NCI-H1092 (cell line): ENCODE measurements around the gene SINHCAF.
"Not testable (repeated sequence)": the region's sequence is repeated elsewhere in the genome, so short reads cannot be mapped to it uniquely, and the experiment has no call there.

Experiments
- DNase-seq: peaks from one replicate; lab custom pipeline; 2025; lab: John Stamatoyannopoulos, UW

Gene SINHCAF

DNA sequence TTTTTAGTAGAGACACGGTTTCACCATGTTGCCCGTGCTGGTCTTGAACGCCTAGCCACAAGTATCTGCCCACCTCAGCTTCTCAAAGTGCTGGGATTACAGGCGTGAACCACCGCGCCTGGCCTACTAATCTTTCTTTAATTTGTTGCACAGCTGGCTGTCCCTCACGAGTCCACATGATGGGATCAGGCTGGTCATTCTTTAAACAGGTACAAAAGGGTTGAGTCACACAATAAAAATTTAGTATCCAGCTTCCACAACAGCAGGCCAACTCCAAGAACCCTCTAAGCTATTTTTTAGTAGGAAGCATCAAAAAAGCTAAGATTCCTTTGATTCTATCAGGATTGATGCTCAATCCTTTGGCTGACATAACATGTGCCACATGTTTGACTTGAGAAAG lies 17.8 kb downstream of the SINHCAF start:
- no peak for DNase-seq

DNA sequence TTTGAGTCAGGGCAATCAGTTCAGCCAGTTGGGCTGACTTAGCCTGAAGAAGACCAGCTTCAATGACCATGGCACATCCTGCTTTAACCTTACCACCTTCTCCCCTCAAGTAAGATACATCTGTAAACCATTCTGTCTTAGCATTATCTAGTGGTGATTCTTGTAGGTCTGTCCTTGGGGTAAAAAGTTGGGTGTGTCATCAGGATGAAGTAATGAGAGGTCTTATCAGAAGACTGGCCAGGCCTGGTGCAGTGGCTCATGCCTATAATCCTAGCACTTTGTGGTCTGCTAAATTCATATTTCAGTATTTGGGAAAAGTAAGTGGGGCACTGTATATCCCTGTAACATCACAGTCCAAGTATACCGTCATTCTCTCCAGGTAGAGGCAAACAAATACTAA lies 19.1 kb downstream of the SINHCAF start:
- DNase-seq = no peak

DNA sequence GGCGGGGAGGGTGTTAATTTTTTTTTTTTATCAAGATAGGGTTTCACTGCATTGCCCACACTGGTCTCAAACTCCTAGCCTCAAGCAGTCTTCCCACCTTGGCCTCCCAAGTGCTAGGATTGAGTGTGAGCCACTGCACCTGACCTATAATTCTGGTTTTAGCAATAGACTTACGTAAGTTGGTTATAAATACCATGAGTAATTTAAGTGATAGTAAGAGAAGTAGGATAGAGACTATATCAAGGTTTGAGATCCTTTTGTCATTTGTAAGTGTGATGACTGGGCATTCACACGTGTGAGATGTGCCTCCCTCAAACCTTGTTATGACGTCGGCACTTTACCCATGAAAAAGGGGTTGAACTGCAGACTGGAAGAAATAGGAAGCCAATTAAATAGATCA lies 22.5 kb downstream of the SINHCAF start:
- no peak for DNase-seq

DNA sequence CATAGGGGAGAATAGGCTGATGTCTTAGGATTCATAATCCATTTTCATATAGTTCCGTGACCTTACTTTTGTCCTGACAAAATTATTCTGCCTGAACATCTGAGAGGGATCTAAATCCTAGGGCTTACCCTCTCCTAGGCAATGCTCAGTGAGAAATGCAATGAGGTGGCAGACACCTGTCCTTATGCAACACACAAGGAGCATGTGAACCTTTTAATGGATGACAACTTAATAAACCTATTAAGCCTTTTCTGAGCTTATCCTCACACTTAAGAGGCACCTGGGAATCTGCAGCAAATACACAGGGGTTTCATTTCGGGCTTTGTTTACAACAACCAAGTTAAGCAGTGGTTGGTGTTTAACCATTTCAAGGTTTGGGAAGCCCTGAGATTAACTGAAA lies 24.6 kb downstream of the SINHCAF start:
- no peak for DNase-seq

DNA sequence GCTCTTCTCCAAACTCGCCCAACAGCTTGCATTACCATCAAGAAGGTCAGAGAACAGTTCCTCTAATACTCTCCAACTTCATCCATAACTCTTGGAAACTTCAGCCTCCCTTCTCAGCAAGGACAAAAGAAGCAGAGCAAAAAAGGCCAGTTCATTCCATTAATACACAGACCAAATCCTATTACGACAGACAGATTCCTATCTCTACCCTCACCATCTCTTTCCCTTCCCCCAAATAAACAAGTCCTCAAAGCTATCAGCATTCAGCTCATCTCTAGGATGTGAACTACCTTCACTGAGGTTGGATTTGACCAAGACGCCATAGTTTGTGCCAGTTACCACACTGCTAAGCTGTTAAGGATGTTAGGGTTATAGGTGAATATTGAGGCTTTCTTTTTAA lies 25.2 kb downstream of the SINHCAF start:
- no peak for DNase-seq

DNA sequence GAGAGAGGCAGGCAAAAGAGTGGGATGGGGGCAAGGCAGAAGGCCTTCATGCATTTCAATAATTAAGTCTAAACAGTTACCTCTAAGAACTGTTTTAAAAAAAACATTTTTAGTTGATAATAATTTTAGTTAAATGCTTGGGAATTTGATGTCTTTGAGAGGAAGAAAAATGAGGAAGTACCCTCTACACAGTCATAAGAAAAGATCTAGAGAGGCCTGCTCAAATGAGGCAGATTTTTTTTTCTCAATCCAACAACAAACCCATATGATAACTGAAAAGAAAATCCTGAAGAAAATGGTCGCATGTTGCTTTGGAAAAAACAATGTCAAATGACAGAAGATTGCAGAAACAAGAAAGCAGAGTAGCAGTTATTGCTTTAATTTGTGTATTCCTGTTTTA lies 25.6 kb downstream of the SINHCAF start:
- DNase-seq = no peak

DNA sequence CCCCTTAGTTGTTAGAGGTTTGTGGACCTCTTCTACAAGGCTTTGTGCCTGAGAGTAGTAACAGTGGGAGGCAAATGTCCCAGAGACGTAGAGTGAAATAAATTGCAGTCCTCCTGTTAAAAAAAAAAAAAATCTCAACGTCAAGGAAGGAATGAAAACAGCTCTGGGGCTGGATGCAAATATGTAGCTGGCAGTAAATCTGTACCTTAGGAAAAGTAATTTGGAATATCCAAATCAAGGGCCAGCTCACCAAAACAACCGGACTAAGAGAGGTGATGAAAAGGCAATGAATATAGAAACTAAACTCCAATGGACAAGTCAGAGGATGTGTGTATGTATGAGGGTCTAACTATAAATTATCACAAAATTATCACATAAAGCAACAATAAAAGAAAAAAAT lies 27.0 kb downstream of the SINHCAF start:
- no peak for DNase-seq

DNA sequence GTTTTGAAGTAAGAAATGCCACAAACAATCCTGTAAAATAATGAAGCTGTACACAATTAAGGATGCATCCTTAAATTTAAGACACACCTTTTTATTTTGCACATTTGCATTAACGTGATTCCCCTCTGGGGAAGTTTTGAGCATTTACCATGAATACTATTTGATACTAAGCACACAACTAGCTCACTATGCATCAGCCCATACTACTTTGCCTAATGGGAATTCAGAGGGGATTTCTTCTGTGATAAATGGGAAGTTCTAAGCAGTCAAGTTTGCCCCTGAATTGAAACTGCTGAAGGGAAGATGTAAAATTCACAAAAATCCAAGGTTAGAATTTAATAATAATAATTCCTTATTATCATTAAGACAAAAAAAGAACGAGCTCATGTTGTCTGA lies 27.4 kb downstream of the SINHCAF start:
- DNase-seq = no peak

DNA sequence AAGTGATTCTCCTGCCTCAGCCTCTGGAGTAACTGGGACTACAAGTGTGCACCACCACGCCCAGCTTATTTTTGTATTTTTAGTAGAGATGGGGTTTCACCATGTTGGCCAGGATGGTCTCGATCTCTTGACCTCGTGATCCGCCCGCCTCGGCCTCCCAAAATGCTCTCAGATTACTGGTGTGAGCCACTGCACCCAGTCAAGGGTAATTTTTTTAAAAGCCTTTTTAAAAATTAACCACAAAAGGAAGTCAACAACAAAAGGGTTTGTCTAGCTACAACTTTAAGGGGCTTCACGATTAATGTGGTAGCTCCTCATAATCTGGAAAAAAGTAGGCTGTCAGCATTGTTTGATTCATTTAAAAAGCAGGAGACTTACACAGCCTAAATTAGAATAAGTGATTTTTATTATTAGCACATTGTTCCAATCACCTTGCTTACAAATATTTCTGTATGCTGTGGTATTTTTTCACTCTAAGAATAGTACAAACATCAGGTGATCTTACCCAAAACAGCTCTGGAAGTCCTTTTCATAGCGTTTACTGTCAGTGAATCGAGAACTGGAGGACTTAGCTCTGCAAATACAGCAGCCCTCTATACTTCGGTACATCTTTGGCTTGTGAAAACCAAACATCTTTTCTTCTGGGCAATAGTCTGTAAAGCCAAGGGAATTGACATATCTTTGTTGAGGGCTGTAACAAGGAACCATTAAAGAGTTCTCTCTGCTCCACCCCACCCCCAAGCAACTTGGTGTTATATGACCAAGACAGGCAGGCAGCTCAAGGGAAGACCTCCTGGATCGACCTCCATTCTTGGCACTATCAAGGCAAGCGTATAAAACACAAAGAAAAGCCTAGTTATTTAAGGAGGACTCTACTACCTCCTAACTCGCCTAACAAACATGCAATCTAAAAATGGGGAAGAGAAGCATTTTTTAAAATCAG lies 28.1 kb downstream of the SINHCAF start:
- DNase-seq = no peak

DNA sequence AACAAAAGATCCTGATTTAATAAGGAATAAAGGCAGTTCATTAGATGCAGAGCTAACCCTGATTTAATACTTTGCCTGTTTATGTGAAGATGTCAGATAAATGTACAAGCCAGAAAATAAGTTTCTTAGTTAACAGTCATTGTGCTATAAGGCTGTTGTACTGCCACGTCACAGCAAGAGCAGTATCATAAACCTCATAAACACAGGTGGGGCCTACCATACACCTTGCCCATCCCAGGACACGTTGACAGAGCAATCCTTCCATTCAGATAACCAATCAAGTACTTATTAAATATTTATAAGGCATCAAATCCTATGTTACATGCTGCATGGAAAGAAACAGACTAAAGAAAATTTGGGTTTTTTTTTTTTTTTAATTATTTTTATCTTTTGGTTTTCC lies 36.5 kb downstream of the SINHCAF start:
- DNase-seq = no peak

DNA sequence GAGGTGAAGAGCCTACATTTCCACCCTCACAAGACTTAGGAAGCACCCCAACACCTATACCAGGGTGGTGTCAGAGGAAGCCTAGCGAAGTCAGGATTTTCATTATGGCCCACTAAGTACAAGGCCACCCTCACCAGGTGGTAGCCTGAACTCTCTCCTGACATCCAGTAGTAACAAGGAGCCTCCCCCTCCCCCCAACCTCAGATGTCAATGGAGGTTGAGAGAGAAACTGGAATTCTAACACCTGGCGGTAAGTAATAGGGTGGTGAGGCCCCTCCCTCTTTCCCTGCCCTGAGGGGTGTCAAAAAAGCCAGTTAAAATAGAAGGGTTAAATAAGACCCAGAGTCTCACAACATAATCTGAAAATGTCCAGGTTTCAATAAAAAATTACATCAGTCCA lies 37.6 kb downstream of the SINHCAF start:
- DNase-seq = no peak

DNA sequence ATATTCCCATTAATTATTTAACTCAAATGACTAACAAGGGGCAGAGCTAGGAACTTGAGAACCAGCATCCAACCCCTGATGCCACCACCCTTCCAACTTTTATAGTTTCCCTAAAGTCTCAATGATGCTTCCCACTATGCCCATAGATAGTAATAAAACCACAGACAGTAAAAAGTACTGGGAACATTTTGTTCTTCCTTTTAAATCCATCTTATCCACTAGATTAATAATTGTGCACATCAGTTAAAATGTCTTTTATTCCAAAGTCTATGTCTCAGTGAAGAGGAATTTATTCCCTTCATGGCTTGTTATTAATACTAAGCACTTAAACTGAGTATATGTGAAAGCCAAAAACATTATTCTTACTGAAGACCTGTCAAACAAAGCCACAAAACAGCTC lies 45.8 kb downstream of the SINHCAF start:
- no peak for DNase-seq

DNA sequence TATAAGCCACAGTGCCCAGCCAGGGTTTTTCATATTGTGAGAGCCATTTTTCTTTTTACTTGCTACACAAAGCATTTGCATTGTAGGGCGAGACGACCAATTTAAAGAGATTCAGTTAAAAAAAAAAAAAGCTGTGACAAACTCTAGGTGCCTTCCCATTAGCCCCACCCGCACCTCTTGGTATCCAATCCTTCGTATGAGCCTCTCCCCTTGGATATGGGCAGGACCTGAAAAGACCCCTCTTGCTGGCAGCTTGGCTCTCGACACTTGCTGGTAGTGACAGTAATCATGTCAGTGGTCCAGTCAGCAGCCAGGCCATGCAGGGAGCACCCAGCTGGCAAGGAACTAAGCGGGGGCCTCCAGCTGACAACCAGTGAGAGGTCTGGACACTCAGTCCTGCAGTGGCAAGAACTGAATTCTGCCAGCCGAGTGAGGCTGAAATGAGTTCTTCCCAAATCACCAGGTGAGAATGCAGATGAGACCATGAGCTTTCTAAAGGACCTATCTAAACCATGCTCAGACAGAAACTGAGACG lies 46.5 kb downstream of the SINHCAF start:
- no peak for DNase-seq

DNA sequence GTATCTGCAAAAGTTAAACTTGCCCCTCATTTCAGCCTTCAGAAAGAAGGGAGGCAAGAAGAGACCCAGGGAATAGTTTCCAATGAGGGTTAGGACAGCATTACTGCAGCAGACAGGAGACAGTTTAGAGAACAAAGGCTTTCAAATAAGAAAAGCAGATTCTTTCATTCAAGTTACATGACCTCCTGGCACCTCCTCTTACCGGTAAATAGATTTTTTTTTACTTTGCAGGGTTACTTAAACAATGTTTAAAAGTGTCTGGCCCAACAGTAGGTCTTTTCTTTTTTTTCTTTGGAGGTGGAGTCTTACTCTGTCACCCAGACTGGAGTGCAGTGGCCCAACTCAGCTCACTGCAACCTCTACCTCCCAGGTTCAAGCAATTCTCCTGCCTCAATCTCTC lies 47.1 kb downstream of the SINHCAF start:
- no peak for DNase-seq

DNA sequence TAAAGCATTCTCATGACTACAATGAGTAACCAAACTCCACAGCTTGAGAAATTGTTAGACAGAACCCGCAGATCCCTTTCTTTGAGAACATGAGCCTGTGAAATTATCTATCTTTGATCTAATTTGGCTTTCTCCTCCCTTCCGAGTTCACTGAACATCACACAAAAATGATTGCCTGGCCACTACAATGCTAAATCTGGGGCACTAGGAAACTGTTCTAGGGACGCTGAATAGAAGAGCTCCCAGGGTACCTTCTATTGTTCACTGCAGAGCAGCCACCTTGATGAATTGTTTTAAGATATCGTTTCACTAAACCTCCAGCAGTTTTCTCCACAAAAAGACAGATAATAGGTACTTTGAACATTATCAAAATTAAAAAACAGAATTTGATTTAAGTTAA lies 47.5 kb downstream of the SINHCAF start:
- DNase-seq = no peak

DNA sequence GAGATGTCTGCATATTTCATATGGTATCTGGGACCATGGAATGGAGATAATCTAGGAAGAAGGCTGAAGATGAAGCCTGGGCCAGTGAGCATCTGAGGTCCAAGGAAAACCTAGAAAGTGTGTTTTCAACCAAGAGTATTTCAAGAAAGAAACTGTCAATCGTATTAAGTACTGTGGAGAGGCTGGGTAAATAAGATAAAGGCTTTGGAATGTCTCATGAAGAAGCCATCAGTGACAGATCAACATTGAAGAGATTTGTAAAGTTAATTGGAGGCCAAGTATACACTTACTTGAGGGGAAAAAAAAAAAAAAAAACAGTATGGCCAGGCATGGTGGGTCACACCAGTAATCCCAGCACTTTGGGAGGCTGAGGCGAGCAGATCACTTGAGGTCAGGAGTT lies 48.9 kb downstream of the SINHCAF start:
- DNase-seq = no peak

DNA sequence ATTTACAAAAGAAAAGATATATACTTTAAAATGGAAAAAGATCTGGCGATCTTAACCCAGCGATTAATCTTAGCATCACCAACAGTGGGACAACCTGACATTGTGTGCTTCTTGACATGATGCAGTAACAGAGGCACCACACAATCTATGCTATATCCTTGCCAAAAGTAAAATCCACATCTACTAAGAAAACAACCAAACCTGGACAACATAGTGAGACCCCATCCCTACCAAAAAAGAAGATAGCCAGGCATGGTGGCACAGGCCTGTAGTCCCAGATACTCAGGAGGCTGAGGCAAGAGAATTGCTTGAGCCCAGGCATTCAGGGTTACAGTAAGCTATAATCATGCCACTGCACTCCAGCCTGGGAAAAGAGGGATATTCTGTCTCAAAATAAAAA lies 50.5 kb downstream of the SINHCAF start:
- no peak for DNase-seq

DNA sequence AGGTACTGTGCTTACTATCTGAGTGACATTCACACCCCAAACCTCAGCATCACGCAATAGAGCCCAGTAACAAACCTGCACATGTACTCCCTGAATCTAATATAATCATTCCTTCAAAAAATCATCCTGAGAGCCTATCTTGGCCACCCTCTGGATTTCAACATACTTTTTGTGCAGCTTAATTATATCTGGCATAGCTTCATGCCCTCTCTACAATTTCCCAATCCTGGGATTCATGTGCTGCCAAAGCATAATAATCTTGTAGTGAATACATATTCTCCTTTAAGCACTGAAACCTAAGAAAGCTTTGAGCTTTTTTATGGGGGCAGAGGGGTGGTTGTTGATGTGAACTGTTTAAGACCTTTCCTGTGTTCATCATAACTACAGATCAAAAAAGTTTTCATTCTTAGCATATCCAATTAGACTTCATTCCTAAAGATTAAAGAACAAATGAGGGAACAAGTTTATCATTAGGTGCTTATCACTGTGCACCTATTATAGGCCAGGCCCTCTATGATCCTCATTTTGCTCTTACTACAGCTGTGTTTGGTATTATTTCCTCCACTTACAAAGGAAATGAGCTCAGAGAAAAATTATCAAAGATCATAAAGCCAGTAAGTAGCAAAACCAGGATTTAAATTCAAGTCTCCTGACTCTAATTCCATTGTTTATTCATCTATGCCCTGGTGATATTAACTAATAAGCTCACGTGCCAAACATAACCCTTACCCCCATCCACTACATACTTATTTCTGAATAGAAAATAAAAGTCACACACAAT lies 51.2 kb downstream of the SINHCAF start:
- DNase-seq = no peak

DNA sequence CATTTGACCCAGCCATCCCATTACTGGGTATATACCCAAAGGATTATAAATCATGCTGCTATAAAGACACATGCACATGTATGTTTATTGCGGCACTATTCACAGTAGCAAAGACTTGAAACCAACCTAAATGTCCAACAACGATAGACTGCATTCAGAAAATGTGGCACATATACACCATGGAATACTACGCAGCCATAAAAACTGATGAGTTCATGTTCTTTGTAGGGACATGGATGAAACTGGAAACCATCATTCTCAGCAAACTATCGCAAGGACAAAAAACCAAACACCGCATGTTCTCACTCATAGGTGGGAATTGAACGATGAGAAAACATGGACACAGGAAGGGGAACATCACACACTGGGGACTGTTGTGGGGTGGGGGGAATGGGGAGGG lies 52.2 kb downstream of the SINHCAF start:
- not testable (repeated sequence) for DNase-seq

DNA sequence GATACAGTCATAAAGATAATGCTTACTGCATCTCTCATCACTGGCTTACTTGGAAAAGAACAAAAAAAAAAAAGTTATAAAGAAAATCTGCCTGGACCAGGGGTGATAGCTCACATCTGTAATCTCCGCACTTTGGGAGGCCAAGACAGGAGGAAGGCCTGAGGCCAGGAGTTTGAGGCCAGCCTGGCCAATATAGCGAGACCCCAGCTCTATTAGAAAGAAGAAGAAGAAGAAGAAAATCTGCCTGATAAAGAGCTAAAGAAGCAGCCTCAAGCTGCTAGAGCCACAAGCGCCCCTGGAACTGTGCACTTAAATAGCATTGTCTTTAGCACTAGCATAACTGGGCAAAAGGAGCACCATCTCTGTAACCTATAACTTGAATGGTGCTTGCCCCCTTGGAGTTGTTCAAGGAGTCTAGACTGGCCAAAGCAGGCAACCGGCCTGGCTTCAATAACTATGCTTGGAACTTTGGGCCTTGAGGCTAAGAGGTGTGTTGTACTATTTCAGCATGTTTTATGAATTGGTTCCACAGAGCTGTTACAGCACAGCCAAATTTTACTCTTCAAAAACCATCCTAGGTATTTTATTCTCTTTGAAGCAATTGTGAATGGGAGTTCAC lies 53.2 kb downstream of the SINHCAF start:
- DNase-seq = no peak

DNA sequence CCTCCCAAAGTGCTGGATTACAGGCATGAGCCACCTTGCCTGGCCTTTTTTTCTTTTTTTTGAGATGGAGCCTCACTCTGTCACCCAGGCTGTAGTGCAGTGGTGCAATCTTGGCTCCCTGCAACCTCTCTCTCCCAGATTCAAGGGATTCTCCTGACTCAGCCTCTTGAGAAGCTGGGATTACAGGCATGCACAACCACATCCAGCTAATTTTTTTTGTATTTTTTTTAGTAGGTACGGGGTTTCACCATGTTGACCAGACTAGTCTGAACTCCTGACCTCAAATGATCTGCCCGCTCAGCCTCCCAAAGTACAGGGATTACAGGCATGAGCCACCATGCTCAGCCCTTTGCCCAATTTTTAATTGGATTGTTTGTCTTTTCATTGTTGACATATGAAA lies 58.0 kb downstream of the SINHCAF start:
- DNase-seq = no peak

DNA sequence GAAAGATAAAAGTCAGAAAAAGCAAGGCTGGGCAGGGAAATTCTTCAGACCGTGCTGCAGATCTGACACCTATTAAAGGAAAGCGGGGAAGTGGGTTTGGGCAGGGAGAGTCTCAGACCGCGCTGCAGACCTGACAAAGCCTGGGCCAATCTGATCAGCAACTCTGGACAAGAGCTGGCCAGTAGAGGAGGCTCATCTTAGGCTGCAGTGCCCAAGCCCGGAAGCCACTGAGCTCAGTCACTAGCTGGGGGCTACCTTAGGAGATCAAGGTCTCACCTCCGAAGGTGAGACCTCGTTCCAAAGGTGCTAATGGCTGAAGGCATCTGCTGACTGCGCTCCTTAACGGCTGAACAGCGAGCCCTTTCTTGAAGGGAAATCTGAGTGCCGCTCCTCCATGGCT lies 60.2 kb downstream of the SINHCAF start:
- no peak for DNase-seq

DNA sequence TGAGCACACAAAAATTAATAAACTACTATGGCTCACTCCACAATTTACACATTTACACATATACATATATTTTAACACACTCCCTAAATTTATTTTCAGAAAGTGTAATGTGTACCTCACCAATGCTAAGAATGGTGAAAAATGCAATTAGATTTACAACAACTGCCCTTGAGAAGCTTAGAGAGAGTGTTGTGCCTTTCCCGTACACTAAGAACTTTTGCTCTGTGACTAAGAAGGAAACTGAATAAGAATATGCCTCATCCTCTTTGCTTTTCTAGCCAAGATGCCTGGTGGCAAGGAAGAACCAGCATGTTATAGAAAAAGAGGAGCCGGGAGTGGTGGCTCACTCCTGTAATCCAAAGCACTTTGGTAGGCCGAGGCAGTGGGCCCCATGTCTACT lies 62.3 kb downstream of the SINHCAF start:
- no peak for DNase-seq
